Bronchial epithelial cell (primary cell): ENCODE results near the gene DTX2. TPM values are rescaled to one million over a fixed set of nuclear protein-coding genes. Genes with fewer than 3 reads are reported as not detected.
"Not testable (repeated sequence)": the region's sequence is repeated elsewhere in the genome, so short reads cannot be mapped to it uniquely, and the experiment has no call there.

ENCODE experiments used
- DNase-seq: peaks from one replicate; pipeline ENCODE4 v3.0.0-alpha.2; 2010; ENCODE audit warnings: low read depth
- FAIRE-seq: peaks from 2 replicates; lab custom pipeline; 2011; peaks lifted over from hg19 to GRCh38; lab: Jason Lieb, UNC
- H3K27me3 ChIP-seq: 2 replicates; pipeline ENCODE4 v1.5.1; 2011; ENCODE audit warnings: low read length; ENCODE audit not compliant: control insufficient read depth, insufficient read depth
- H3K36me3 ChIP-seq: 2 replicates; pipeline ENCODE4 v1.5.1; 2011; ENCODE audit warnings: low read length; ENCODE audit not compliant: control insufficient read depth, insufficient read depth
- H3K4me3 ChIP-seq: 2 replicates; pipeline ENCODE4 v1.5.1; 2011; ENCODE audit warnings: mild to moderate bottlenecking, low read depth, low read length, control low read depth
- total RNA-seq: library from RNA; depleted of rRNA; stranded (reverse); fragments of >200 nt; gene quantifications from 2 replicates; pipeline ENCODE4 v1.2.1, GENCODE V29; 2014
- TF ChIP-seq, protein P1 (sequence below): IDR thresholded peaks from 2 replicates; pipeline ENCODE4 v1.5.1; 2011; ENCODE audit warnings: mild to moderate bottlenecking, moderate library complexity, low read length, control low read depth, inconsistent platforms; ENCODE audit not compliant: insufficient read depth, severe bottlenecking

Gene DTX2
- total RNA-seq, 1 donor from 2014 or later: 10.8 TPM

DNA sequence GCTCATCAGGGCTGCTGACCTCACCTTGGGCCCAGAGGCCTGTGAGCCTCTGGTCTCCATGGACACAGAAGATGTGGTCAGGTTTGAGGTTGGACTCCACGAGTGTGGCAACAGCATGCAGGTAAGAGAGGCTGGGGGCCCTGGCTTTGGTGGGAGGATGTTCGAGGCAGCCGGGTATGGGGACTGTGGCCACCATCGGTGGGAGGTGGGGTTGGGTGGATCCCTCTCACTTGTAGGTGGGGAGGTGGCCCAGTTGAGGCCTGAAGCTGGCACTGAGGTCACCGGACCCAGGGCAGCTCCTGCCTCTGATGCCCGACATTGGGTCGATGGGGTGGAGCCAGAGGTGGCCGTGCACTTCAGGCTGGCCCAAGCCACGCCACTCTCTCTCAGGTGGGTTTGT, 36.4 kb upstream of the DTX2 start:
- TF ChIP-seq, protein P1, sequence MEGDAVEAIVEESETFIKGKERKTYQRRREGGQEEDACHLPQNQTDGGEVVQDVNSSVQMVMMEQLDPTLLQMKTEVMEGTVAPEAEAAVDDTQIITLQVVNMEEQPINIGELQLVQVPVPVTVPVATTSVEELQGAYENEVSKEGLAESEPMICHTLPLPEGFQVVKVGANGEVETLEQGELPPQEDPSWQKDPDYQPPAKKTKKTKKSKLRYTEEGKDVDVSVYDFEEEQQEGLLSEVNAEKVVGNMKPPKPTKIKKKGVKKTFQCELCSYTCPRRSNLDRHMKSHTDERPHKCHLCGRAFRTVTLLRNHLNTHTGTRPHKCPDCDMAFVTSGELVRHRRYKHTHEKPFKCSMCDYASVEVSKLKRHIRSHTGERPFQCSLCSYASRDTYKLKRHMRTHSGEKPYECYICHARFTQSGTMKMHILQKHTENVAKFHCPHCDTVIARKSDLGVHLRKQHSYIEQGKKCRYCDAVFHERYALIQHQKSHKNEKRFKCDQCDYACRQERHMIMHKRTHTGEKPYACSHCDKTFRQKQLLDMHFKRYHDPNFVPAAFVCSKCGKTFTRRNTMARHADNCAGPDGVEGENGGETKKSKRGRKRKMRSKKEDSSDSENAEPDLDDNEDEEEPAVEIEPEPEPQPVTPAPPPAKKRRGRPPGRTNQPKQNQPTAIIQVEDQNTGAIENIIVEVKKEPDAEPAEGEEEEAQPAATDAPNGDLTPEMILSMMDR: no peak
- FAIRE-seq (no peak), DNase-seq (no peak)
- Histone ChIP-seq H3K27me3 (no peaks in the 10 kb centered on the region), H3K4me3 (no peak overlapping the region), H3K36me3 (no peaks in the 10 kb centered on the region)

DNA sequence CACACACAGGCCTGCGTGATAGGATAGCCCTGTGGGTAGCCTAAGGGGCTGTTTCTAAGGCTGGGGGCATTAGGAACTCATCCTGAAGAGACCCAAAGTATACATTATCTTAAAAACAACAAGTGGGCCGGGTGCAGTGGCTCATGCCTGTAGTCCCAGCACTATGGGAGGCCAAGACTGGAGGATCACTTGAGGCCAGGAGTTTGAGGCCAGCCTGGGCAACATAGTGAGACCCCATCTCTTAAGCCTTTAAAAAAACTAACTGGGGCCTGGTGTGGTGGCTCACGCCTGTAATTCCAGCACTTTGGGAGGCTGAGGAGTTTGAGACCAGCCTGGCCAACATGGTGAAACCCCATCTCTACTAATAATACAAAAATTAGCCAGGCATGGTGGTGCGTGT, 36.0 kb upstream of the DTX2 start:
- DNase-seq, H3K4me3 ChIP-seq, H3K36me3 ChIP-seq, H3K27me3 ChIP-seq, FAIRE-seq: not testable (repeated sequence)

DNA sequence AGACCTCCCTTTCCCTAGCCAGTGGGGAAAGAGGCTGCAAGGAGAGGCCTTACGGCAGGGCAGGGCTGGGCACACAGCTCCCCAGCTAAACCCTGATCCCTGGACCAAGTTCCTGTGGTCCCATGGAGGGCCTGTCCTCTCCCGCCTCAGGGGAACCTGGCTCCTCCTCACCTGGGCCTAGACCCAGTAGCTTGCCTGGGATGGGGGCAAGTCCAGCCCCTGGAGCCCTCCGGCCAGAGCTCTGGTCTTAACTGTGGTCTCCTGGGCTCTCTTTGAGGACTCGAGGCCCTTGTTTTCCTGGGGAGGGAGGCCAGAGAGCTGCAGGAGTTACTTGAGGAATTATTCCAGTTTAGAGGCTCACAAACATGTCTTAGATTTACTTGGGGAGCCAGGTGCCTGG, 35.3 kb upstream of the DTX2 start:
- FAIRE-seq (no peak), DNase-seq (no peak)
- TF ChIP-seq, protein P1: no peak
- no peaks in the 10 kb centered on the region for H3K27me3 ChIP-seq
- H3K4me3 ChIP-seq: no peak overlapping the region
- no peaks in the 10 kb centered on the region for H3K36me3 ChIP-seq

DNA sequence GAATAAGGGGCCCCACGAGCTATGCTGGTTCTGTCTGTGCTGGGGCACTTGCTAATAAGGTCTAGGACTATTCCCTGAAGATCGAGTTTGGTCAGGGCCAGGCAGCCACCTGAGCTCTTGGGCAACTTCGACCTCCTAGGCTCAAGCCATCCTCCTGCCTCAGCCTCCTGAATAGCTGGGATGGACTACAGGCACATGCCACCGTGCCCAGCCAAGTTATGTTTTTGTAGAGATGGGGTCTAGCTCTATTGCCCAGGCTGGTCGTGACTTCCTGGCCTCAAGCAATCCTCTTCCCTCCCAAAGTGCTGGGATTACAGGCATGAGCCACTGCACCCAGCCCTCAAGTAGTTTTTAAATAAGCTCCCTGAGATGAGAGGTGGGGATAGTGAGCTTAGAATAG, 33.9 kb upstream of the DTX2 start:
- DNase-seq (no peak), FAIRE-seq (no peak)
- no peak overlapping the region for H3K4me3 ChIP-seq
- no peaks in the 10 kb centered on the region for H3K36me3 ChIP-seq
- TF ChIP-seq, protein P1: no peak
- H3K27me3 ChIP-seq: no peaks in the 10 kb centered on the region

GRCh38 chr7:76428149-76428823, 33.2 kb upstream of the DTX2 start:
- Histone ChIP-seq H3K4me3 (no peak overlapping the region), H3K36me3 (no peaks in the 10 kb centered on the region), H3K27me3 (no peaks in the 10 kb centered on the region)
- DNase-seq: peak; percentile 67
- TF ChIP-seq, protein P1: no peak
- FAIRE-seq: no peak

DNA sequence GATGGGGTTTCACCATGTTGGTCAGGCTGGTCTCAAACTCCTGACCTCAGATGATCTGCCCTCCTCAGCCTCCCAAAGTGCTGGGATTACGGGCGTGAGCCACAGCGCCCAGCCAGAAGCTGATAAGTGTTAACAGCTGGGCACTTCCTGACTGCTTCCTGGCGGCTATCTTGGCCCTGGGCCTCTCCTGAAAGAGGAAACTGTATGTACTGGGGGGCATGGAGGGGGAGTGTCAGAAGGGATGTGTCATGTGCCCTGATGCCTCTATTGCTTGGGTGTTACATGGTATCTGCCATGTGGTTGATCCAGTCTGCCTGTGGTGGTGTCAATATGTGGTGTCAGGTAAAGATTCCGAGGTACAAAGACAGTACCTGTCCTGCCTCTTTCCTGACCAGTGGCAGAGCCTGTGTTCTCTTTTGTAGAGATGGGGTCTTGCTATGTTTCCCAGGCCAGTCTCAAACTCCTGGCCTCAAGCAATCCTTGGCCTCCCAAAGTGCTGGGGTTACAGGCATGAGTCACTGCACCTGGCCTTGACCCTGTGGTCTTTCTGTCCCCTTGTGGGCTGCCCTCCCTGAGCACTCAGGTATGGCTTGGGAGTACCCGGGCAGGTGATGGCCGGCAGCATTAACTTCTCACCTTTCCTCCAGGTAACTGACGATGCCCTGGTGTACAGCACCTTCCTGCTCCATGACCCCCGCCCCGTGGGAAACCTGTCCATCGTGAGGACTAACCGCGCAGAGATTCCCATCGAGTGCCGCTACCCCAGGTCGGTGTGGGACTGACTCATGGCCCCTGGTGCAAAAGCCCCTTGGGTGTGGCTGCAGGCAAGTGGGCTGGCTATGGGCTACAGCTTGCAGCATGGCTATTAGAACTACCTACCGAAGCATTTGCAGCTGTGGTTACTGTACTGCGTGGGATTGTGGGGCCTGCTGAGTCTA, 32.4 kb upstream of the DTX2 start:
- Histone ChIP-seq H3K36me3 (no peaks in the 10 kb centered on the region), H3K27me3 (no peaks in the 10 kb centered on the region), H3K4me3 (no peak overlapping the region)
- TF ChIP-seq, protein P1: no peak
- FAIRE-seq (no peak), DNase-seq (peak; percentile 37)
